ENCODE results near the gene SLC38A10. TPM values are rescaled to one million over a fixed set of nuclear protein-coding genes. Genes with fewer than 3 reads are reported as not detected.

SLC38A10 gene
- total and polyA plus RNA-seq, 3 experiments from 2014 or later = 49.0 to 71.1 (median 51.0) TPM

DNA sequence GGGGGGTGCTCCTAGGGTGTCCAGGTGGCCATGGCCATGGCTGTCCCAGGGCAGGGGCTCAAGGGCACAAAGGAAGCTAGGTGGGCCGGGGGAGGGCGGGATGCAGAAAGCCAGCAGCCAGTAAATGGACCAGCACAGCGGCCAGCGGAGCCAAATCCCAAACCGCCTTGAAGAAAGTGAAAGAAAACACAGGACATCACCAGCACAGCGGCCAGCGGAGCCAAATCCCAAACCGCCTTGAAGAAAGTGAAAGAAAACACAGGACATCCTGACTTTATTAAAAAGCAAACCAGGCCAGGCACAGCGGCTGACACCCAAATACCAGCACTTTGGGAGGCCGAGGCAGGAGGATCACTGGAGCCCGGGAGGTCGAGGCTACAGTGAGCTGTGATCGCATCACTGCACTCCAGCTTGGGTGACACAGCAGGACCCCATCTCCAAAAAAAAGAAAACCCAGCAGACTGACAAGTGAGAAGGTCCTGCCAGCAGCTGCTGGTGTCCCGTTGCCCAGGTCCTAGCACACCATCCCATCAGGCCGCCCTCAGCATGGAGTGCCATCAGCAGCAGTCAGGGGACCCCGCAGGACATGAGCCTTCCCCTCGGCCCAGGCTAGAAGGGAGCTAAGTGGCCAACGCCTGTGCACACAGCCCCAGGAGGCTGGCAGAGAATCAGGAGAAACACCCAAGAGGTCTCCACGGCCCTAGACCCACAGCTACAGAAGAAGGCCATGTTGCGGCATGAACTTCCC is 17.0 kb downstream of the SLC38A10 start:
- no peaks in the 10 kb centered on the region for H3K4me1 ChIP-seq (ENCODE audit: insufficient read depth, low read length)
- no peak for DNase-seq
- no peaks in the 10 kb centered on the region for H3K27me3 Mint-ChIP-seq
- no peaks in the 10 kb centered on the region for H3K27me3 ChIP-seq (ENCODE audit: insufficient read depth, low read length, poor library complexity, severe bottlenecking)
- no peak overlapping the region for H3K4me3 ChIP-seq (ENCODE audit: low read length)
- peaks cover 17% of the 10 kb centered on the region for H3K36me3 ChIP-seq (ENCODE audit: insufficient read depth, low read length)
- ChIA-PET POLR2A (no interaction called here), CTCF (interaction anchor here (1.4 to 1.8 kb wide), 2 partner anchors 14 to 25 kb away, joined by 4 read pairs; no protein-coding TSS in a partner anchor)
- H3K4me3 Mint-ChIP-seq = no peak overlapping the region
- no peak overlapping the region for H3K27ac Mint-ChIP-seq
- no peaks in the 10 kb centered on the region for H3K9me3 Mint-ChIP-seq
- H3K4me1 Mint-ChIP-seq = peaks cover 0 to 3% (median 0%) of the 10 kb centered on the region in 3 donors
- H3K9me3 ChIP-seq (ENCODE audit: low read length) = no peaks in the 10 kb centered on the region
- H3K36me3 Mint-ChIP-seq = peaks cover 0 to 78% (median 7%) of the 10 kb centered on the region in 3 donors
- no peak overlapping the region for H3K27ac ChIP-seq (ENCODE audit: low read depth, low read length)

DNA sequence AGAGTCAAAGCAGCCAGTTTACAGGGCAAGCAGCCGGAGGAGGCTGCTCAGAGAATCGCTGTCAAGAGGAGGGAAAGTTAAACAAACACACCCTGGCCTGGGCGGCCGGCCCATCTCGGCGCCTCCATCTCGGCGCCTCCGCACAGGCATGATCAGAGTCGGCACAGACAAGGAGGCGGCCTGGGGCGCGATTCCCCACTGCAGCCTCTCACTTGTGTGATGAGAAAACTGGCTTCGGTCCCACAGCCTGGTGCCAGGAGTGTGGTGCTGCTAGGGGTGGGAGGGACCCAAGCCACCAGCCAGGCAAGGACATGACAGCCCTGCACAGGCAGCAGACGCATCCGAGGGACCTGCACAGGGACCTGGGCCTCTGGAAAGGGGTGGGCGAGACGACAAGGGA is 17.7 kb downstream of the SLC38A10 start:
- CTCF ChIA-PET = interaction anchor here (1.4 kb wide), 1 partner anchor 25 kb away, joined by 4 read pairs; no protein-coding TSS in a partner anchor
- DNase-seq = no peak
- Histone ChIP-seq H3K9me3 (ENCODE audit: low read length) (no peaks in the 10 kb centered on the region), H3K4me1 (ENCODE audit: insufficient read depth, low read length) (no peaks in the 10 kb centered on the region), H3K36me3 (ENCODE audit: insufficient read depth, low read length) (peaks cover 24% of the 10 kb centered on the region), H3K27ac (ENCODE audit: low read depth, low read length) (no peak overlapping the region), H3K4me3 (ENCODE audit: low read length) (no peak overlapping the region), H3K27me3 (ENCODE audit: insufficient read depth, low read length, poor library complexity, severe bottlenecking) (no peaks in the 10 kb centered on the region)
- Mint-ChIP-seq H3K4me1 (peaks cover 0 to 4% (median 3%) of the 10 kb centered on the region in 3 donors), H3K27me3 (no peaks in the 10 kb centered on the region), H3K36me3 (peaks cover 0 to 81% (median 12%) of the 10 kb centered on the region in 3 donors), H3K4me3 (no peak overlapping the region), H3K27ac (peak overlapping the region in 1 of 8 donors; percentile 83), H3K9me3 (no peaks in the 10 kb centered on the region)
- POLR2A ChIA-PET = no interaction called here

DNA sequence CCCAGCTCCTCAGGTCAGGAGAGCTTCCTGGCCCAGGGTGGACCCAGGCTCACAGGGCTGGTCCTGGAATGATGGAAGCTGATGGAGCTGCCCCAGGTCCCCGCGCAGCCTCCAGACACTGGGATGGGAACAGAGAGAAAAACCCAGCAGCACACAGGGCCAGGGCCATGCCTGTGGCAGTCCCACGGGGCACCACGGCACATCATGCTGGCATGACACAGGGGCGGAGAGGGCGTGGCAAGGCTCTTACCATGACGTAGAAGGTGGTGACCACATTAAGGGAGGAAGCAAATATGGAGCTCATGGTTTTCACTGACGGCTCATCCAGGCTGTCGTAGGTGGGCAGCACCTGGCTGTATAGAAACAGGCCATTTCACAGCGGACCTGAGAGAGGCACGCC is 18.3 kb downstream of the SLC38A10 start:
- ChIA-PET CTCF (no interaction called here), POLR2A (no interaction called here)
- Histone ChIP-seq H3K4me1 (ENCODE audit: insufficient read depth, low read length) (no peaks in the 10 kb centered on the region), H3K9me3 (ENCODE audit: low read length) (no peaks in the 10 kb centered on the region), H3K27me3 (ENCODE audit: insufficient read depth, low read length, poor library complexity, severe bottlenecking) (no peaks in the 10 kb centered on the region), H3K36me3 (ENCODE audit: insufficient read depth, low read length) (peaks cover 25% of the 10 kb centered on the region), H3K27ac (ENCODE audit: low read depth, low read length) (no peak overlapping the region), H3K4me3 (ENCODE audit: low read length) (no peak overlapping the region)
- Mint-ChIP-seq H3K27me3 (no peaks in the 10 kb centered on the region), H3K9me3 (no peaks in the 10 kb centered on the region), H3K27ac (no peak overlapping the region), H3K4me1 (peaks cover 0 to 4% (median 3%) of the 10 kb centered on the region in 3 donors), H3K4me3 (no peak overlapping the region), H3K36me3 (peaks cover 0 to 86% (median 12%) of the 10 kb centered on the region in 3 donors)
- no peak for DNase-seq

DNA sequence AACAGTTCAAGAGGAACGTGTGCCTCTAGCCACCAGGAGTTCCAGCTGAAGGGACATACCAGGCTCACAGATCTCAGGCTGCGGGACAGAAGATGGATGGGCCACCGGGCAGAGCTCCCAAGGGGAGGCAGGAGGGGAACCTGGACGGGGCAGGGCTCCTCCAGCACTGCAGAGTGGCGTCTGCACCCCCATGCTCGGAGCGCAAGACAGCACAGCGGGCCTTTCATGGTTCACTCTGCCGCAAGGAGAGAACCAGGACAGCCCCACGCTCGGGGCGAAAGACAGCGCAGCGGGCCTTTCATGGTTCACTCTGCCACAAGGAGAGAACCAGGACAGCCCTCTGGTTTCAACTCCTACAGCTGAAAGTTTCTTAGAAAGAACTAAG is 20.6 kb downstream of the SLC38A10 start:
- H3K27ac Mint-ChIP-seq = no peak overlapping the region
- H3K4me1 Mint-ChIP-seq = peaks cover 0 to 4% (median 0%) of the 10 kb centered on the region in 3 donors
- no peaks in the 10 kb centered on the region for H3K9me3 Mint-ChIP-seq
- H3K4me3 ChIP-seq (ENCODE audit: low read length) = no peak overlapping the region
- no peak overlapping the region for H3K4me3 Mint-ChIP-seq
- no peaks in the 10 kb centered on the region for H3K27me3 Mint-ChIP-seq
- CTCF ChIA-PET = no interaction called here
- H3K9me3 ChIP-seq (ENCODE audit: low read length) = no peaks in the 10 kb centered on the region
- H3K27me3 ChIP-seq (ENCODE audit: insufficient read depth, low read length, poor library complexity, severe bottlenecking) = no peaks in the 10 kb centered on the region
- peaks cover 23% of the 10 kb centered on the region for H3K36me3 ChIP-seq (ENCODE audit: insufficient read depth, low read length)
- peaks cover 0 to 88% (median 11%) of the 10 kb centered on the region in 3 donors for H3K36me3 Mint-ChIP-seq
- POLR2A ChIA-PET = no interaction called here
- H3K27ac ChIP-seq (ENCODE audit: low read depth, low read length) = no peak overlapping the region
- no peaks in the 10 kb centered on the region for H3K4me1 ChIP-seq (ENCODE audit: insufficient read depth, low read length)
- no peak for DNase-seq

DNA sequence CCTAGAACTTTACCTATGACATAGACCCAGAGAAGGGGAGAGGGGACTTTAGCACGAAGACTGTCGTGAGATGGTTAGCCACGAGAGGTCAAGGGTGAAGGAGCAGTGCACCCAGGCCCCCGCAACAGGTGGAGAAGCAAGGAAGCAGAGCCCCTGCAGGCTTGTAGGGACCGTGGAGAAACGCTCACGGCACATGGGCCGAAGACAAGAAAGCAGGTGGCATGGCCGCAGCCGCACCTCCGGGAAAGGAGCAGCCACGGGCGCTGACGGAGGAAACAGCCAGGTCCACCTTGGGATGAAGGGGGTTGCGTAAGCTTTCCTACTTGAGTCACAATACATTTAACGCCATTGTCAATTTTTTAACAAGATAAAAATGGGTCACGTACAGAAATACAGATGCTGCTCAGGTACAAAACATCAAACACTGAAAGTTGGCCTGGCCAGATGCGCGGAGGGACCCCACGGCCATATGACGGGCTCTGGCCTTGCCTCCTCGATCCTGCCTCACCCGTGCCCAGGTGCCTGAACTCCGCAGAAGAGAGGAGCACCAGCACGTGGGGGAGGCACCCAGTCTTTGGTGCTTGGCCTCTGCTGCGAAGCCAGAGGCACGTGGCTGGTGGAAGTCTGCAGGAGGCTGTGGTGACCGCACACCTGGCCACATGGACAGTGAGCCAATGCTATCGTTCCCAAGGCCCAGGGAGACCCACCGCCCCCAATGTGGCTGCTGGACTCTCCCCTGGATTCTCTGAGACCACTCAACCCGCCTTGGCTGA is 21.2 kb downstream of the SLC38A10 start:
- no peaks in the 10 kb centered on the region for H3K4me1 ChIP-seq (ENCODE audit: insufficient read depth, low read length)
- peaks cover 17% of the 10 kb centered on the region for H3K36me3 ChIP-seq (ENCODE audit: insufficient read depth, low read length)
- POLR2A ChIA-PET = no interaction called here
- no peak overlapping the region for H3K4me3 ChIP-seq (ENCODE audit: low read length)
- no peaks in the 10 kb centered on the region for H3K9me3 ChIP-seq (ENCODE audit: low read length)
- Mint-ChIP-seq H3K27ac (no peak overlapping the region), H3K9me3 (no peaks in the 10 kb centered on the region), H3K36me3 (peaks cover 0 to 88% (median 16%) of the 10 kb centered on the region in 3 donors), H3K4me1 (peaks cover 0 to 4% (median 0%) of the 10 kb centered on the region in 3 donors), H3K4me3 (no peak overlapping the region), H3K27me3 (no peaks in the 10 kb centered on the region)
- CTCF ChIA-PET = no interaction called here
- no peaks in the 10 kb centered on the region for H3K27me3 ChIP-seq (ENCODE audit: insufficient read depth, low read length, poor library complexity, severe bottlenecking)
- H3K27ac ChIP-seq (ENCODE audit: low read depth, low read length) = no peak overlapping the region
- DNase-seq = no peak

DNA sequence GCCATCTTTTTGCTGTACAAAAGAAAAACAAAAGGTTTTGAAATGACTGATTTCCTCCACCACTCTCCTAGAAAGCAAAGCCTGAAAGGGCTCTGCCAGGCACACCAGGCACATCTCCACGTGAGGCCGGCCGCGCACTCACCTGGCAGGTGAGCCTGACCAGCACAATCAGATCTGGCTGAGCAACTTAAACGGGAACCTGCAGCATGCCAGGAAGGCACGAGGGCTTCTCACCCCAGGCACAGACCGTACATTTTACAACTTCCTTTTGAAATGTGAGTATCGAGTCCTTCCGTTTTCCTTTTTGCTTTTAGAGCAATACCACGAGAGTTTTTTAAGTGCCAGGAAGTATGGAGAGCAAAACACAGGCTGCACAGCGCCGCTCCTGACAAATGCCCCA is 22.5 kb downstream of the SLC38A10 start:
- DNase-seq = no peak
- no peak overlapping the region for H3K27ac ChIP-seq (ENCODE audit: low read depth, low read length)
- H3K4me3 Mint-ChIP-seq = no peak overlapping the region
- H3K4me3 ChIP-seq (ENCODE audit: low read length) = no peak overlapping the region
- ChIA-PET POLR2A (no interaction called here), CTCF (no interaction called here)
- no peaks in the 10 kb centered on the region for H3K4me1 ChIP-seq (ENCODE audit: insufficient read depth, low read length)
- H3K36me3 ChIP-seq (ENCODE audit: insufficient read depth, low read length) = peaks cover 17% of the 10 kb centered on the region
- peak overlapping the region in 2 of 8 donors; percentile 15 to 64 for H3K27ac Mint-ChIP-seq
- no peaks in the 10 kb centered on the region for H3K9me3 Mint-ChIP-seq
- no peaks in the 10 kb centered on the region for H3K9me3 ChIP-seq (ENCODE audit: low read length)
- peaks cover under 1 to 4% (median 3%) of the 10 kb centered on the region in 3 donors for H3K4me1 Mint-ChIP-seq
- peaks cover 5 to 89% (median 21%) of the 10 kb centered on the region in 3 donors for H3K36me3 Mint-ChIP-seq
- no peaks in the 10 kb centered on the region for H3K27me3 Mint-ChIP-seq
- no peaks in the 10 kb centered on the region for H3K27me3 ChIP-seq (ENCODE audit: insufficient read depth, low read length, poor library complexity, severe bottlenecking)

DNA sequence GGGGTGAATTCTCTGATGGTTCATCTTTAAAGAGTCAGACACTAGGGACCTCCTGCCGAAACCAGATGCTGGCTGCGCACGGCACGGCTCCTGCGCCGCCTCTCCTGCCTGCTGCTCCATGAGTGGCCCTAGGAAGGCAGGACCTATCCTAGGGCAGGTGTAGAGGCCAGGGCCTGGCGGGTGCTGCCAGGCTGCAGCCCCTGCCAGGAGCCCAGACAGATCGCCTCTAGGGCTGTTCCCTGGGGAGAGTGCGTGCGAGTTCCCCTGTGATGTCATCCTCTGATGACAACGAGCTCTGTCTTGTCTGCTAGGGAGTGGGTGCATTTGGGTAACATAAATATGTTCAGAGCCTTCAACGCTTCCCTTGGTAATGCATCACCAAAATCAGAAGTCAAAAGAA is 23.9 kb downstream of the SLC38A10 start:
- no peaks in the 10 kb centered on the region for H3K27me3 ChIP-seq (ENCODE audit: insufficient read depth, low read length, poor library complexity, severe bottlenecking)
- Mint-ChIP-seq H3K36me3 (peaks cover 5 to 86% (median 21%) of the 10 kb centered on the region in 3 donors), H3K4me3 (no peak overlapping the region), H3K27me3 (no peaks in the 10 kb centered on the region), H3K27ac (peak overlapping the region in 1 of 8 donors; percentile 85), H3K4me1 (peaks cover 2 to 4% (median 3%) of the 10 kb centered on the region in 3 donors), H3K9me3 (no peaks in the 10 kb centered on the region)
- no peak overlapping the region for H3K4me3 ChIP-seq (ENCODE audit: low read length)
- no peak overlapping the region for H3K27ac ChIP-seq (ENCODE audit: low read depth, low read length)
- no peaks in the 10 kb centered on the region for H3K9me3 ChIP-seq (ENCODE audit: low read length)
- H3K36me3 ChIP-seq (ENCODE audit: insufficient read depth, low read length) = peaks cover 17% of the 10 kb centered on the region
- no peak for DNase-seq
- H3K4me1 ChIP-seq (ENCODE audit: insufficient read depth, low read length) = no peaks in the 10 kb centered on the region
- ChIA-PET POLR2A (interaction anchor here (0.6 kb wide), 1 partner anchor 293 kb away, joined by 4 read pairs; no protein-coding TSS in a partner anchor), CTCF (no interaction called here)

DNA sequence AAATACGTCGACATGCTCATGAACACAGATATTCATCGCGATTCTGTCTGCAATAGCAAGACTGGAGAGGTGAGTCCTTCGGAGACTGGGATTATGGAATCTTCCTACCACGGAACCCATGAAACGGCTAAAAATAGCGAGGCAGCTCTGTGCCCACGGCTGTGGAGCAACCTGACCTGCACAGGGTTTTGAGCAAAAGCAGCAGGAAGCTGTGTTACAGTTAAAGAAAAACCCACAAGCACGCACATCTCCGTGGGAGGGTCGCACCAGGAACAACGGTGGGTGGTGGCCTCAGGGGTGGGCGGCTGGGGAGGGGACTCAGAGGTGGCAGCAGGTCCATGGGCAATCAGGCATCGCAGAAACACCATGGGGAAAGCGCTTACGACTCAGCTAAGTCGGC is 24.8 kb downstream of the SLC38A10 start:
- Histone ChIP-seq H3K27me3 (ENCODE audit: insufficient read depth, low read length, poor library complexity, severe bottlenecking) (no peaks in the 10 kb centered on the region), H3K9me3 (ENCODE audit: low read length) (no peaks in the 10 kb centered on the region), H3K27ac (ENCODE audit: low read depth, low read length) (no peak overlapping the region), H3K4me1 (ENCODE audit: insufficient read depth, low read length) (no peaks in the 10 kb centered on the region), H3K36me3 (ENCODE audit: insufficient read depth, low read length) (peaks cover 12% of the 10 kb centered on the region), H3K4me3 (ENCODE audit: low read length) (no peak overlapping the region)
- Mint-ChIP-seq H3K27me3 (no peaks in the 10 kb centered on the region), H3K9me3 (no peaks in the 10 kb centered on the region), H3K4me1 (peaks cover 2 to 4% (median 3%) of the 10 kb centered on the region in 3 donors), H3K27ac (peak overlapping the region in 1 of 8 donors; percentile 78), H3K4me3 (no peak overlapping the region), H3K36me3 (peaks cover 5 to 87% (median 20%) of the 10 kb centered on the region in 3 donors)
- no peak for DNase-seq
- POLR2A ChIA-PET = no interaction called here
- CTCF ChIA-PET = no interaction called here
